ENCODE results near the gene NFATC2. TPM values are rescaled to one million over a fixed set of nuclear protein-coding genes. Genes with fewer than 3 reads are reported as not detected.
"Not testable (repeated sequence)": the region's sequence is repeated elsewhere in the genome, so short reads cannot be mapped to it uniquely, and the experiment has no call there.

NFATC2 gene
- total RNA-seq, 1 experiment from 2014 or later: 5.0 TPM

GRCh38 chr20:51540580-51540979, 1.9 kb downstream of the NFATC2 start (continued):
- TF ChIP-seq REST (IDR thresholded peaks at IDR 0.05; ENCODE audit: low read depth): no peak
- TF ChIP-seq ZFX (IDR thresholded peaks at IDR 0.05): no peak
- no peak for TF ChIP-seq ZNF274 (IDR thresholded peaks at IDR 0.05; ENCODE audit: low read depth, low read length)
- no peak for TF ChIP-seq MAX (IDR thresholded peaks at IDR 0.05)
- TF ChIP-seq SRF (IDR thresholded peaks at IDR 0.05; ENCODE audit: low read depth): no peak
- no peak for TF ChIP-seq POLR2A (IDR thresholded peaks at IDR 0.05; ENCODE audit: borderline replicate concordance, extremely low read depth, insufficient read depth, insufficient read length)
- no peak for TF ChIP-seq EZH2 (IDR thresholded peaks at IDR 0.05)
- no peak for TF ChIP-seq RAD21 (IDR thresholded peaks at IDR 0.05; ENCODE audit: low read depth)
- no peak for TF ChIP-seq SIN3A (IDR thresholded peaks at IDR 0.05; ENCODE audit: low read depth)
- no peak for TF ChIP-seq EGR1 (IDR thresholded peaks at IDR 0.05; ENCODE audit: low read depth)

- H3K36me3 ChIP-seq (ENCODE audit: control insufficient read depth in 1 of 2, insufficient read depth in 2 of 2, low read length in 2 of 2); H2AFZ ChIP-seq (ENCODE audit: low read depth, low read length, poor library complexity, severe bottlenecking); H3K4me2 ChIP-seq (ENCODE audit: low read length); H3K27me3 ChIP-seq (ENCODE audit: insufficient read depth, low read length); H4K20me1 ChIP-seq (ENCODE audit: insufficient read depth); BruUV-seq (replicated peaks); H3K9me3 ChIP-seq (ENCODE audit: control insufficient read depth in 1 of 2, insufficient read depth in 1 of 2, low read depth in 1 of 2, low read length in 2 of 2); CTCF ChIA-PET; H3K9ac ChIP-seq (ENCODE audit: low read length); H3K79me2 ChIP-seq (ENCODE audit: insufficient read depth, low read length); POLR2A ChIA-PET; ATAC-seq; DNase-seq (ENCODE audit: low read depth, low spot score); H3K9me2 ChIP-seq (ENCODE audit: insufficient read depth); RAD21 ChIA-PET (ENCODE audit: low non-redundant PET in 1 of 2, low total read pairs in 2 of 2, uncharacterized antibody in 2 of 2, unreplicated experiment in 2 of 2); H3K27ac ChIP-seq (ENCODE audit: low read depth, low read length); H3K4me3 ChIP-seq (replicated peaks in 1 of 2; ENCODE audit: low read depth in 1 of 2, low read length in 2 of 2): not testable (repeated sequence)
- intact Hi-C loops (cut with micrococcal nuclease): loop anchor here (5.0 kb wide), 1 partner anchor 93 kb away; no protein-coding TSS in a partner anchor
- H3K4me1 ChIP-seq (ENCODE audit: control insufficient read depth in 1 of 2, insufficient read depth in 2 of 2, low read length in 2 of 2): peaks cover 11 to 23% of the 10 kb centered on the region in 2 experiments; a peak in 3 of 4 replicates
Observed at GRCh38 chr20:51540074-51540473, 2.4 kb downstream of the NFATC2 start.

All from HCT116 (cell line).